Right atrium auricular region (tissue), 2 donors: Measurements from ENCODE around the gene TRAF3IP3. TPM values are rescaled to one million over a fixed set of nuclear protein-coding genes. Genes with fewer than 3 reads are reported as not detected.

Experiments used
- DNase-seq: peaks from one replicate; pipeline ENCODE4 v3.0.0-alpha.2; 2019; ENCODE audit warnings: low spot score
- H3K27ac ChIP-seq, 2 donors: fragments of 200-600 bp; sonication (generic); 1 replicate in 1 of 2; 2 replicates in 1 of 2; pipeline ENCODE4 v1.5.1; 2016 to 2019
- H3K27me3 ChIP-seq, 2 donors: fragments of 200-600 bp; sonication (generic); one replicate each; pipeline versions ENCODE4 v1.5.1 to v1.6.0; 2017 to 2019
- H3K36me3 ChIP-seq: fragments of 200-600 bp; sonication (generic); one replicate; pipeline ENCODE4 v1.5.1; 2016
- H3K4me1 ChIP-seq, 2 donors: fragments of 200-600 bp; sonication (generic); one replicate each; pipeline versions ENCODE4 v1.5.1 to v1.6.0; 2017 to 2019
- H3K4me3 ChIP-seq, 2 donors: fragments of 200-600 bp; sonication (generic); 1 replicate in 1 of 2; 2 replicates in 1 of 2; pipeline ENCODE4 v1.5.1; 2017 to 2019; ENCODE audit warnings: mild to moderate bottlenecking in 1 of 2, moderate library complexity in 1 of 2
- H3K9me3 ChIP-seq, 2 donors: fragments of 200-600 bp; sonication (generic); one replicate each; pipeline ENCODE4 v1.5.1; 2019
- total RNA-seq, 2 donors: library from RNA; depleted of rRNA; stranded (reverse); fragments of >200 nt; gene quantifications; one replicate each; pipeline ENCODE4 v1.1.0, GENCODE V29; 2016
- TF ChIP-seq, protein P1 (sequence below), 2 donors: fragments of 200-600 bp; sonication (generic); IDR thresholded peaks; one replicate each; pipeline ENCODE4 v1.5.1; 2019; ENCODE audit warnings: antibody characterized with exemption in 2 of 2

The TRAF3IP3 gene
- total RNA-seq, 2 donors from 2014 or later: 0.19 to 2.2 TPM

DNA sequence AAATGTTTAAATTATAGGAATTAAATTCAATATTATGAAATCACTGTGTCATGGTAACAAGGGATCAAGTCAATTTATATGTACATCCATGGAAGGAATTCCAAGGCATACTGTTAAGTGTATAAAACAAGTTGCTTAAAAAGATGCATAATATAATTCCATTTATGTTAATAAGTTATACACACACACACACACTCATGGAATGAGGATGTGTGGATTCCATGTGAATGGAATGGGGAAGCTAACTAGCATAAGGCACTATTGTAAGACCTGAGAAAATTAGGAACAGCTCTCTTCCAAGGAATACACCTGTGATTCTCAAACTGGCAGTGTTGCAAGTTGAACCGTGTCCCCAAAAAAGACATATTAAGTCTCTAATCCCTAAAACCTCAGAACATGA, 17.6 kb upstream of the TRAF3IP3 start:
- Histone ChIP-seq H3K36me3 (no peaks in the 10 kb centered on the region), H3K27ac (no peak overlapping the region), H3K9me3 (no peaks in the 10 kb centered on the region), H3K27me3 (no peaks in the 10 kb centered on the region), H3K4me3 (no peak overlapping the region), H3K4me1 (peaks cover 0 to 31% of the 10 kb centered on the region in 2 donors)
- TF ChIP-seq, protein P1, sequence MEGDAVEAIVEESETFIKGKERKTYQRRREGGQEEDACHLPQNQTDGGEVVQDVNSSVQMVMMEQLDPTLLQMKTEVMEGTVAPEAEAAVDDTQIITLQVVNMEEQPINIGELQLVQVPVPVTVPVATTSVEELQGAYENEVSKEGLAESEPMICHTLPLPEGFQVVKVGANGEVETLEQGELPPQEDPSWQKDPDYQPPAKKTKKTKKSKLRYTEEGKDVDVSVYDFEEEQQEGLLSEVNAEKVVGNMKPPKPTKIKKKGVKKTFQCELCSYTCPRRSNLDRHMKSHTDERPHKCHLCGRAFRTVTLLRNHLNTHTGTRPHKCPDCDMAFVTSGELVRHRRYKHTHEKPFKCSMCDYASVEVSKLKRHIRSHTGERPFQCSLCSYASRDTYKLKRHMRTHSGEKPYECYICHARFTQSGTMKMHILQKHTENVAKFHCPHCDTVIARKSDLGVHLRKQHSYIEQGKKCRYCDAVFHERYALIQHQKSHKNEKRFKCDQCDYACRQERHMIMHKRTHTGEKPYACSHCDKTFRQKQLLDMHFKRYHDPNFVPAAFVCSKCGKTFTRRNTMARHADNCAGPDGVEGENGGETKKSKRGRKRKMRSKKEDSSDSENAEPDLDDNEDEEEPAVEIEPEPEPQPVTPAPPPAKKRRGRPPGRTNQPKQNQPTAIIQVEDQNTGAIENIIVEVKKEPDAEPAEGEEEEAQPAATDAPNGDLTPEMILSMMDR (IDR thresholded peaks at IDR 0.05): no peak
- DNase-seq: no peak

DNA sequence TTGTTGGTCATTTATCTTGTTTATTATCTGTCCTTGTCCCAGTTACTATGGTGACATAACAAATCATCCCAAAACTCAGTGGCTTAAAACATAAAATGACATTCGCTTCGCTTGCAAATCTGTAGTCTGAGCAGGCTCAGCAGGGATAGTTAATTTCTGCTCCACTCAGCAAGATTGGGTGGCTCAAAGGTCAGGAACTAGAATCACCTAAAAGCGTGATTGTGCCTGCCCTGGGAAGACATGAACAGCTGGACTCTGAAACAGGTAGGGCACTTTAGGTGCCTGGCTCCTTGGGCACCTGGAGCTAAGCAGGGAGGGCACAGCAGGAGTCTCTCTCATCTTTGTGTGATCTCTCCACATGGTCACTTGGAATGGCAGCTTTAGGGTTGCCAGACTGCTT, 14.7 kb upstream of the TRAF3IP3 start:
- Histone ChIP-seq H3K4me3 (no peak overlapping the region), H3K4me1 (peaks cover 0 to 21% of the 10 kb centered on the region in 2 donors), H3K27me3 (no peaks in the 10 kb centered on the region), H3K9me3 (no peaks in the 10 kb centered on the region), H3K27ac (peak overlapping the region; percentile 79 to 88), H3K36me3 (no peaks in the 10 kb centered on the region)
- DNase-seq: no peak
- TF ChIP-seq, protein P1 (IDR thresholded peaks at IDR 0.05): no peak

DNA sequence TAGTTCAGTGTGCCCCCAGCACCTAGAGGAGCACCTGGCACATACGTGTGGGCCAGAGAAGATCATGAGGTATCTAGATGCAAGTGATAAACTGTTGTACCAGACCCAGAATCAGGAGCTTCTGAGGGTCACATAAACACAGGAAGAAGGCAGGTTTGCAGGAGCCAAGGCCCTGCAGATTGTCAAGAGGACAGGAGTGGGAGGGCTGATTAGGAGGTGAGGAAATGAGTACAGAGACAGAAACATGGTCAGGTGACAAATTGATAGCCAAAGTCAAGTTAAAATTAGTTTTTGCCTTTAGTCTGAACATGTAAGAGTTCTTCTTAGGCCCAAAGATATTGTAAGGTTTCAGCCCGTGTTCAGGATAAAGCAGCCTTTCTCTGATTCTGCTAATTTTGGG, 14.0 kb upstream of the TRAF3IP3 start:
- no peak for DNase-seq
- H3K4me1 ChIP-seq: peaks cover 0 to 21% of the 10 kb centered on the region in 2 donors
- TF ChIP-seq, protein P1 (IDR thresholded peaks at IDR 0.05): no peak
- H3K36me3 ChIP-seq: no peaks in the 10 kb centered on the region
- H3K9me3 ChIP-seq: no peaks in the 10 kb centered on the region
- H3K27me3 ChIP-seq: no peaks in the 10 kb centered on the region
- H3K27ac ChIP-seq: peak overlapping the region; percentile 79 to 88
- H3K4me3 ChIP-seq: no peak overlapping the region

DNA sequence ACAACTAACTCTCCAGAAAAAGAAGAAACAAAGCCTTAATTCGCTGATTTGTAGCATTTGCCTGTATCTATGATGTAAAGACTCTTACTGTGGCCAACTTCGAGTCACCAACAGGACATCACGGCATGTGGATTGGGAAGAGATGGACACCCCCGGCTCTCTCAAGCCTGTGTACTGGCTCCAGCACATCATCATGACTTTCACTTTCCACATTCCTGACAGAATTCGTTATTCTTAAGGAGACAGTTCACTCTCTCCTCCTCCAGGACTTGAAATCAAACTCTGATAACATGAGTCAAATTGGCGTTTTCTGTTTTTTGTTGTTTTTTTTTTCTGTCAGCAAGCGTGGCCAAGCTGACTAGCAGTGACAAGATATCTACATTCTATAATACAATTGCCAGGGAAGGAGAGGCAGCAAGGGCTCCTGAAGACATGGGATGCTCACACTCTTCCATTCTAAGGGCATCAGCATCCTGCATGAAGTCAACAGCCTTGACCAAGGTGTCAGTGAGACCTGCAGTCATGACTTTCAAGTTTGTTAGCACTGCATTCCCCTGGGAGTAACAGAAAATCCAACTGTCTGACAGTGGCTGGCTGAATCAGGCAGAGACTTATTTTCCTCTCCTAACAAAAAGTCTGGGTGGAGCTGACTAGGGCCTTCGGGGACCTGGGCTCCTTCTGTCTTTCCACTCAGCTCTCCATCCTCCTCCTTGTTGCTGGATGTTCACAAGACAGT, 13.3 kb upstream of the TRAF3IP3 start:
- H3K9me3 ChIP-seq: no peaks in the 10 kb centered on the region
- peak overlapping the region; percentile 79 to 88 for H3K27ac ChIP-seq
- no peaks in the 10 kb centered on the region for H3K36me3 ChIP-seq
- TF ChIP-seq, protein P1 (IDR thresholded peaks at IDR 0.05): no peak
- H3K4me1 ChIP-seq: peaks cover 0 to 21% of the 10 kb centered on the region in 2 donors
- no peaks in the 10 kb centered on the region for H3K27me3 ChIP-seq
- DNase-seq: no peak
- no peak overlapping the region for H3K4me3 ChIP-seq

DNA sequence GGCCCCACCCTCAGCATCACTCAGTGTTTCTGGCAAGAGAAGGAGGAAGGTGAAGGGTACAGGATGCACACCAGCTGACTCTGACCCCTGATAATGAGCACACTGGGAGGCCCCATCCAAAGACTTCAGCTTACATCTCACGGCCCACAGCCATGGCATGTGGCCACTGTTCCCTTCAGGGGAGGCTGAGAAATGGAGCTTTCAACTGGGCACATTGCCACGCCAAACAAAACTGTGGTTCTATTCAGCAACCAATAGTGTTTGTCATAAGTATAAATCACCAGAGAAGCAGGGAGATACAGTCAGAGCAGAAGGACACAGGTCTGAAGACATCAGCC, 12.7 kb upstream of the TRAF3IP3 start:
- Histone ChIP-seq H3K36me3 (no peaks in the 10 kb centered on the region), H3K27ac (peak overlapping the region; percentile 79 to 88), H3K4me1 (peaks cover 0 to 25% of the 10 kb centered on the region in 2 donors), H3K9me3 (no peaks in the 10 kb centered on the region), H3K27me3 (no peaks in the 10 kb centered on the region), H3K4me3 (no peak overlapping the region)
- TF ChIP-seq, protein P1 (IDR thresholded peaks at IDR 0.05): no peak
- peak; percentile 63 for DNase-seq
